ENCODE data around the gene HACE1.
"Not testable (repeated sequence)": the region's sequence is repeated elsewhere in the genome, so short reads cannot be mapped to it uniquely, and the experiment has no call there.

The HACE1 gene, protein sequence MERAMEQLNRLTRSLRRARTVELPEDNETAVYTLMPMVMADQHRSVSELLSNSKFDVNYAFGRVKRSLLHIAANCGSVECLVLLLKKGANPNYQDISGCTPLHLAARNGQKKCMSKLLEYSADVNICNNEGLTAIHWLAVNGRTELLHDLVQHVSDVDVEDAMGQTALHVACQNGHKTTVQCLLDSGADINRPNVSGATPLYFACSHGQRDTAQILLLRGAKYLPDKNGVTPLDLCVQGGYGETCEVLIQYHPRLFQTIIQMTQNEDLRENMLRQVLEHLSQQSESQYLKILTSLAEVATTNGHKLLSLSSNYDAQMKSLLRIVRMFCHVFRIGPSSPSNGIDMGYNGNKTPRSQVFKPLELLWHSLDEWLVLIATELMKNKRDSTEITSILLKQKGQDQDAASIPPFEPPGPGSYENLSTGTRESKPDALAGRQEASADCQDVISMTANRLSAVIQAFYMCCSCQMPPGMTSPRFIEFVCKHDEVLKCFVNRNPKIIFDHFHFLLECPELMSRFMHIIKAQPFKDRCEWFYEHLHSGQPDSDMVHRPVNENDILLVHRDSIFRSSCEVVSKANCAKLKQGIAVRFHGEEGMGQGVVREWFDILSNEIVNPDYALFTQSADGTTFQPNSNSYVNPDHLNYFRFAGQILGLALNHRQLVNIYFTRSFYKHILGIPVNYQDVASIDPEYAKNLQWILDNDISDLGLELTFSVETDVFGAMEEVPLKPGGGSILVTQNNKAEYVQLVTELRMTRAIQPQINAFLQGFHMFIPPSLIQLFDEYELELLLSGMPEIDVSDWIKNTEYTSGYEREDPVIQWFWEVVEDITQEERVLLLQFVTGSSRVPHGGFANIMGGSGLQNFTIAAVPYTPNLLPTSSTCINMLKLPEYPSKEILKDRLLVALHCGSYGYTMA

DNA sequence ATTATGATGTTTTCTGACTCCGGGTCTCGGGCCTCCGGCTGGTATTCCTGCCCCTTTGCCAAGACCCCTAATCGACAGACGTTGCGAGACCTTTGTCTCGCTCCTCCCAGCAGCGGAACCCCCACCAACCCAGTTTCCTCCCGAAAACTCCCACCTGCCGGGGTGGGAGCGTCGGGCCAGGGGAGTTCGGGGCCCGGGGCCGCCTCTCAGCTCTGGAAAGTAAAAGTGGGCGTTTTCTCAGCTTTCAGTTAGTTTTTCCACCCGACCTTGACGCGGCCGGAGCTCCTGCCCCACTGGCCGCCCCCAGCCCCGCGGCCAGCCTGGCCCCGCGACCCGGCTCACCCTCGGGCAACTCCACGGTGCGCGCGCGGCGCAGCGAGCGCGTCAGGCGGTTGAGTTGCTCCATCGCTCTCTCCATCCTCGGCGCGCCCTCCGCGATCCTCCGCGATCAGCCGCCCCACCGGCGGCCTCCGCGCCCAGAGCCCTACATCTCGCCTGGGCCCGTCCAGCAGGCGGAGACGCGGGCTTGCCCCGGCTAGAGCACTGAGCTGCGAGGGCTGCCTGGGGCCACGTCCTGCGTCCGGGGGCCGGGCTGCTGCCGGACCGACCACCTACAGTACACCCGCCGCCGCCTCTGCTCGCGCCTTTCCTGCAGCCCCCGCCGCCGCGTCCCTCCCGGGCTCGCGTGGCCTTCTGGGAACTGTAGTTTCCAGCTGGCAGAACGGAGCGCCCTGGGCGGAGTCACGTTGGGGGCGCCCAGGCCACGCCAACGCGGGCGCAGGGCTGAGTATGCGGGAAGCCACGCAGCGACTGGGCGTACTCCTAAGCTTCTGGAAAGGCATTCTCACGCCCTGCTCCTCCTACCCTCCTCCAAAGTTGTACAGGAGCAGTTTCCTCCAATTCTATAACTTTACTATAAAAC is at the start of gene HACE1:
TSS of gene HACE1 (minus strand) at position 695 of the 922 bp plus-strand sequence. CDS start at position 418, 277 bp downstream.
- peak; percentile 84 to 90 for DNase-seq (ENCODE audit: low spot score in 2 of 2)

DNA sequence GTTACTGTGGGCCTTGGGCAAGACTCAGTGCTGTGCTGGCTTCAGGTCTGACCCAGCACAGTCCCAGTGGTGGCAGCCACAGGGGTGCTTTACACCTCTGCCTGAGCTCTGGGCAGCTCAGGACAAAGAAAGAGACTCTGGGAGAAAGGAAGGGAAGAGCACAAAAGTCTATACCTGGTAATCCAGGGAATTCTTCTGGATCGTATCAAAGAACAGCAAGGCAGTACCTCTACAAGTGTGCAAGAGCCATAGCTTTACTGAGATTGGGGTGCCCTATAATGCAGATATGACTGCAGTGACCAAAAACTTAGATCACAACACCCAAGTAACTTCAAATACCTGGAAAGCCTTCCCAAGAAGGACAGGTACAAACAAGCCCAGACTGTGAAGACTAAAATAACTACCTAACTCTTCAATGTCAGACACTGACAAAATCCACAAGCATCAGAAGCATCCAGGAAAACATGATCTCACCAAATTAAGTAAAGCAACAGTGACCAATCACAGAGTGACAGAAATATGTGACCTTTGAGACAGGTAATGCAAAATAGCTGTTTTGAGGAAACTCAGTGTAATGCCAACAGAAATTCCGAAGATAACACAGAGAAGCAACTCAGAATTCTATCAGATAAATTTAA is 49.3 kb upstream of the HACE1 start:
- Mint-ChIP-seq H3K4me1 (no peaks in the 10 kb centered on the region), H3K27me3 (peaks cover 5% of the 10 kb centered on the region), H3K9me3 (no peaks in the 10 kb centered on the region), H3K36me3 (no peaks in the 10 kb centered on the region), H3K4me3 (no peak overlapping the region), H3K27ac (no peak overlapping the region)
- DNase-seq (ENCODE audit: low spot score in 2 of 2) (no peak), ATAC-seq (ENCODE audit: low read depth) (no peak)

More for the DNA sequence above, at the start of gene HACE1:
- Mint-ChIP-seq H3K4me1 (peaks cover 6% of the 10 kb centered on the region), H3K9me3 (no peaks in the 10 kb centered on the region), H3K27ac (peak within 1 kb of the TSS; percentile 28), H3K36me3 (no peaks in the 10 kb centered on the region), H3K4me3 (peak within 1 kb of the TSS; percentile 87), H3K27me3 (peaks cover 2% of the 10 kb centered on the region)
- peak; percentile 93 for ATAC-seq (ENCODE audit: low read depth)

DNA sequence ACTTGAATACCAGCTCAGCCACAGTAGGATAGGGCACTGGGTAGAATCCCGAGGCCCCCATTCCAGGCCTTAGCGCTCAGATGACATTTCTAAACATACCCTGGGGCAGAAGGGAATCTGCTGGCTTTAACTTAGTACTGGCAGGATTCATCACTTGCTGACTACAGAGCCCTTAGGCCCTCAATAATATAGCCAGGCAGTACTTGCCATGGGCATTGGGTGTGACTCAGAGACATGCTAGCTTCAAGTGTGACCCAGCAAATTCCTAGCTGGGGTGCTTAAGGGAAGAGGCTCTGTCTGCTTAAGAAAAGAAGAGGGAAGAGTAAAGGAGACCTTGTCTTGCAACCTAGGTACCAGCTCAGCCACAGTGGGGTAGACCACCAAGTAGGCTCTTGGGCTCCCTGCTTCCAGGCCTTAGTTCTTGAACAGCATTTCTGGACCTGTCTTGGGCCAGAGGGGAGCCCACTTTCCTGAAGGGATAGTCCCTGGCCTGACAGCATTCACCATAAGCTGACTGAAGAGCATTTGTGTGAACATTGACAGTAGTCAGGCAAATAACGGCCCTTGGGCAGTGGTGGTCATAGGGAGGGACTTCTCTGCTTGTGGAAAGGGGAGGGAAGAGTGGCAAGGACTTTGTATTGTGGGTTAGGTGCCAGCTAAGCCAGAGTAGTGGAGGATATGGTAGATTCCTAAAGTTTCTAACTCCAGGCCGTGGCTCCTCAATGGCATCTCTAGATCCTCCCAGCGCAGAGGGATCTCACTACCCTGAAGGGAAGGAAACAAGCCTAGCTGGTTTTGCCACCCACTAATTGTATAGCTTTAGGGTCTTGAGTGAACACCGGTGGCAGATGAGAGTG is 48.5 kb upstream of the HACE1 start:
- no peaks in the 10 kb centered on the region for H3K36me3 Mint-ChIP-seq
- peaks cover 6% of the 10 kb centered on the region for H3K27me3 Mint-ChIP-seq
- ATAC-seq (ENCODE audit: low read depth) (no peak), DNase-seq (ENCODE audit: low spot score in 2 of 2) (no peak)
- no peaks in the 10 kb centered on the region for H3K9me3 Mint-ChIP-seq
- H3K4me3 Mint-ChIP-seq: no peak overlapping the region
- H3K4me1 Mint-ChIP-seq: no peaks in the 10 kb centered on the region
- no peak overlapping the region for H3K27ac Mint-ChIP-seq

DNA sequence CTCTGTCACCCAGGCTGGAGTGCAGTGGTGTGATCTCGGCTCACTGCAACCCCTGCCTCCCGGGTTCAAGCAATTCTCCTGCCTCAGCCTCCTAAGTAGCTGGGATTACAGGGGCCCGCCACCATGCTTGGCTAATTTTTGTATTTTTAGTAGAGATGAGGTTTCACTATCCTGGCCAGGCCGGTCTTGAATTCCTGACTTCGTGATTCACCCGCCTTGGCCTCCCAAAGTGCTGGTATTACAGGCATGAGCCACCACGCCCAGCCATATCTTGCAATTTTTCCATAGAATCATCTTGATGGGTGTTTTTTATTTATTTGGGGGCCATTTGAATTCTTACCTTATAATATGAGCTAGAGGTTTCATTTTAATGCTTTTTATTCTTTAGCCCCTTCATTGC is 39.2 kb upstream of the HACE1 start:
- not testable (repeated sequence) for H3K9me3 Mint-ChIP-seq; H3K4me1 Mint-ChIP-seq; H3K4me3 Mint-ChIP-seq; DNase-seq (ENCODE audit: low spot score in 2 of 2); H3K27me3 Mint-ChIP-seq; H3K36me3 Mint-ChIP-seq; ATAC-seq (ENCODE audit: low read depth); H3K27ac Mint-ChIP-seq

DNA sequence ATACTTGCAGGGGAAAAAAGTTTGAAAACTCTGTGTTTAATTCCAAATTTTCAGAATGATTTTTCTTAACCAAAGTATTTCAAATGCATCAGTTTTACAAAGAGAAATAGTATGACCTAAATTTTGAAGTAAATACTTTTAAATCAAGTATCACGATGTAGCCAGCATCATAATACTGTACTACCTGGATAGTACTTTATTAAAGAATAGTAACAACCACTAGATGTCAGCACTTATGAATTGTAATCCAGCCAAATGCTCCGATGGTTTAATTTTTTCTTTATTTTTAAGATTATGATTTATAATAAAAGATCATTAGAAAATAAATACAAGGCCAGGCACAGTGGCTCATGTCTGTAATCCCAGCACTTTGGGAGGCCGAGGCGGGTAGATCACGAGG is 37.2 kb upstream of the HACE1 start:
- no peak for DNase-seq (ENCODE audit: low spot score in 2 of 2)
- ATAC-seq (ENCODE audit: low read depth): no peak
- no peak overlapping the region for H3K27ac Mint-ChIP-seq
- peaks cover 6% of the 10 kb centered on the region for H3K27me3 Mint-ChIP-seq
- H3K36me3 Mint-ChIP-seq: no peaks in the 10 kb centered on the region
- no peaks in the 10 kb centered on the region for H3K4me1 Mint-ChIP-seq
- no peak overlapping the region for H3K4me3 Mint-ChIP-seq
- H3K9me3 Mint-ChIP-seq: peaks cover 6% of the 10 kb centered on the region

DNA sequence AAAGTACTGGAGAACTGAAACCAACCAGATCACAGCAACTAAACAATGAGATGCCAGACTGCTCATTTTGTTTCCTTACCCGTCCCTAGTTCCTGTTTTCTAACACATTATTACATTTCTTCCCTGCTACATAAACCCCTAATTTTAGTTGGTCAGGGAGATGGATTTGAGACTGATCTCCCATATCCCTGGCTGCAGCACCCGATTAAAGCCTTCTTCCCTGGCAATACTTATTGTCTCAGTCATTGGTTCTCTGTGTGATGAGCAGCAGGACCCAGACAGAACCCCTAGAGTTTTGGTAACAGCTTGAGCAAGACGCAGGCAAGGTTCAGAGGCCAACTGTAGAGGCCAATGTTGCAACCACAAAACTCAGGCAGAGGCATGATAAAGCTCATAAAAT is 28.3 kb upstream of the HACE1 start:
- no peak overlapping the region for H3K27ac Mint-ChIP-seq

DNA sequence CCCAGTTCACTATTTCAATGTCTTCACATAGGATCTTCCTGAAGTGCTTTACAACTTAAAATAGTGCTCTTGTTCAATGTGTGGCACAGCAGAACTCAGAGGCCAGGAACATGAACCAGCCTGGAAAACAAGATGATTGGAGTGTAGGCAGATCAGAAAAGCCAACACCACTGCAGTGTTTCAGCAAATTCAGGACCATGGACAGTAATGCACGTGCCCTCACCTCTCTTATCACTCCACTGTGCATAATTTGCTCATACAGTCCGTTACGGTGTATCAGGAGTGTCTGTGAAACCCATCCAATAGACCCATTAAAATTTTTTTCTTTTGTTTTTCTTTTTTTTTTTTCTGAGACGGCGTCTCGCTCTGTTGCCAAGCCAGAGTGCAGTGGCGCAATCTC is 27.6 kb upstream of the HACE1 start:
- Mint-ChIP-seq H3K4me1 (no peaks in the 10 kb centered on the region), H3K27ac (no peak overlapping the region), H3K27me3 (peaks cover 8% of the 10 kb centered on the region), H3K36me3 (no peaks in the 10 kb centered on the region), H3K9me3 (peaks cover 3% of the 10 kb centered on the region), H3K4me3 (no peak overlapping the region)
- DNase-seq (ENCODE audit: low spot score in 2 of 2) (no peak), ATAC-seq (ENCODE audit: low read depth) (no peak)

More for the DNA sequence above, 28.3 kb upstream of the HACE1 start:
- ATAC-seq (ENCODE audit: low read depth) (no peak), DNase-seq (ENCODE audit: low spot score in 2 of 2) (no peak)
- Mint-ChIP-seq H3K4me3 (no peak overlapping the region), H3K36me3 (no peaks in the 10 kb centered on the region), H3K9me3 (peaks cover 5% of the 10 kb centered on the region), H3K4me1 (no peaks in the 10 kb centered on the region), H3K27me3 (peaks cover 8% of the 10 kb centered on the region)

DNA sequence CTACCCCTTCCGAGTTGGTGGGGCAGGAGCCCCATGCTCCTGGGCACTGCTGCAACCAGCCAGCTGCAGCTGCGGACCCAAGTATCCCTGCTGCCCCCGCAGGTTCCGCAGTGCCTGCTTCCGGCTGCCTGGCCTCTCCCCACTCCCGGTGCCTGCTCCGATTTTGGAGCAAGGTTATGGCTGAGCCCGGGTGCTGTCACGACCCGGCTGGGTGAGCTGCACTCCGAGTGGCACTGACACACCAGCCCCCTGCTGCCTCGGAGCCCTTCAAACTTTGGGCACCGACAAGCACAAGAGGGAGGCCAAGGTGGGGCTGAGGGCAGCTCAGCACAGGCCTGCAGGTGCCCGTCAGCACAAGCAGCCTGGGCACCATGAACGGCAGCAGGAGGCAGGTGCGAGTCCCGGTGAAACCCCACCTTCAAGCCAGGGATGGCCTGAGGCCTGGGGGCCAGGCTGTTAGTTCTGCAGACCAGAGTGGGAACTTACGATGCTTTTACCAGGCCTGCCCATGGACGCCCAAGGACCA is 25.9 kb upstream of the HACE1 start:
- Mint-ChIP-seq H3K4me1 (no peaks in the 10 kb centered on the region), H3K9me3 (peaks cover 3% of the 10 kb centered on the region), H3K4me3 (no peak overlapping the region), H3K36me3 (no peaks in the 10 kb centered on the region), H3K27ac (no peak overlapping the region), H3K27me3 (peaks cover 7% of the 10 kb centered on the region)
- ATAC-seq (ENCODE audit: low read depth) (no peak), DNase-seq (ENCODE audit: low spot score in 2 of 2) (no peak)

DNA sequence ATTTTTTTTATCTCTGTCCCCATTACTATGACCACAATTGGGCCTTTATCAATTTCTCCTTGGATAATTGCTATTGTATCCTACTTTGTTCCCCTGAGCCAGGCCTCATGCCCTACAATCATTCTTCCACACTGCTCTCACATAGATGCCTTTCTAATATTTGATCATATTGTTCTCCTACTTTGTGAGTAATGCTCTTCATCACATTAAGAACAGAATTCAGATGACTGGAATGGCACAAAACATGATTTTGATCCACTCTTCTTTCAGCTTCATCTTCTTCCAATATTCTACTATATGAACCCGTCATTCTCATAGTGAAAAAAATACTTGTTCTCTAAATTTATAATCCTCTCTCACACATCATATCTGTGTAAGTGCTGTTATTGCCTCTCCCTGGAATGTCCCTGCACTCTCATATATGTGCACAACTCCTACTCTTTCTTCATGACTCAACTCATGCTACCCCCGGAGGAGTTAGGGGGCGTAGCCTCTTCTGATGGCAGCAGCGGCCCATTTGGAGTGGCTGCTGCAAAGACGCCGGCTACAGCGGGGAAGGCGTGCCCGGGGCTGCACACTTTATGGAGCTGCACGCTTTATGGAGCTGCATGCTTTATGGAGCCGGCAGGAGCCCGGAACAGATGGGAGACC is 25.3 kb upstream of the HACE1 start:
- no peak for ATAC-seq (ENCODE audit: low read depth)
- H3K27ac Mint-ChIP-seq: no peak overlapping the region
- H3K4me1 Mint-ChIP-seq: no peaks in the 10 kb centered on the region

DNA sequence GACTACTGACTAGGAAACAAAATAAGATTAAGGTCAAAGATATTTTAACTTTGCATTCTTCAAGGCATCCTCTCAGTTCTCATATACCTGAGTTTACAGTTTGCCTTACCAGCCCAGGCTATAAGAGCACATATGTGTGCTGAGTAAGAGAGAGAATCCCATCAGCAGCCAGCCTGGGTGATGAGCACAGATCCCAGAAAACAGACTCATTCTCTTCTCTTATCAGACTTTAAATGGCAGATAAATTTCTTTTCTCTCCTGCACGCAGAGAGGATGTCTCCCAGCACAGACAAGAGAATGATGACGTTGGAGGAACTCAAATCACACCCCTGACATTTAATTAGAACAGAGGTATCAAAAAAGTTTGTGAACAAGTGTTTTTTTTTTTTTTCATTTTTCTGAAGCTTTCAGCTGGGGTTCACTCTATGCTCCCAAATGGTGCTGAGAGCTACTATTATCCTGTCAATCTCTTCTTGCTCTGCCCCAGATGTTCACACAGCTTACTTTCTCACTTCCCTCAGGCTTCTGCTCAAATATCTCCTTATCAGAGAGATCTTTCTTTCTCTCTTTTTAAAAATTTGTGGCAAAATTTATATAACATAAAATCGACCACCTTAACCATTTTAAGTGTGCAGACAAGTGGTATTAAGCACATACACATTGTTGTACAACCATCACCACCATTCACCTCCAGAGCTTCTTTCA is 22.4 kb upstream of the HACE1 start:
- Mint-ChIP-seq H3K4me1 (no peaks in the 10 kb centered on the region), H3K4me3 (no peak overlapping the region), H3K9me3 (no peaks in the 10 kb centered on the region), H3K27me3 (peaks cover 5% of the 10 kb centered on the region), H3K36me3 (no peaks in the 10 kb centered on the region), H3K27ac (no peak overlapping the region)
- ATAC-seq (ENCODE audit: low read depth) (no peak), DNase-seq (ENCODE audit: low spot score in 2 of 2) (no peak)

More for the DNA sequence above, 25.3 kb upstream of the HACE1 start:
- Mint-ChIP-seq H3K27me3 (peaks cover 7% of the 10 kb centered on the region), H3K4me3 (no peak overlapping the region), H3K9me3 (peaks cover 3% of the 10 kb centered on the region), H3K36me3 (no peaks in the 10 kb centered on the region)
- no peak for DNase-seq (ENCODE audit: low spot score in 2 of 2)

DNA sequence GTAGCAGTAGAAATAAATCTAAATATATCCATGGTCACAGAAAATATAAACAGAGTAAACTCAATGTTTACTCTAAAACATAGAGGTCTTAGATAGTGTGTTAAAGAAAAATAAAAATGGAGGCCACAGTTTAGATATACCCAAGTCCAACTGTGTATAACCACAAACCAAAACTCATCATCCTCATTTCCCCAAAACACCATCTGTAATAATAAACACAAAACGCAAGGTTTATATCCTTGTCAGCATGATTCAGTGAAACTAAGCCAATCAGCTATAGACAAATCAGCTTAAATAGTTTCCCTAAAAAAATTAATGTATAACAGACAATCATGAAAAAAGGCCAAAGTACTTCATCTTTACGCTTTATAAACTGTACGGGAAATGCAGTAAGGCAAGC is 2.7 kb upstream of the HACE1 start:
- Mint-ChIP-seq H3K36me3 (no peaks in the 10 kb centered on the region), H3K9me3 (no peaks in the 10 kb centered on the region), H3K4me1 (peaks cover 6% of the 10 kb centered on the region), H3K4me3 (no peak overlapping the region), H3K27ac (no peak overlapping the region), H3K27me3 (peaks cover 5% of the 10 kb centered on the region)
- DNase-seq (ENCODE audit: low spot score in 2 of 2): no peak
- no peak for ATAC-seq (ENCODE audit: low read depth)

Data from memory B cell (primary cell).